H9 (cell line): ENCODE data around the gene SAA4. TPM values are rescaled to one million over a fixed set of nuclear protein-coding genes. Genes with fewer than 3 reads are reported as not detected.

ENCODE experiments used
- DNase-seq: peaks from one replicate; pipeline ENCODE4 v3.0.0-alpha.2; 2017
- H2AFZ ChIP-seq: one replicate; pipeline ENCODE4 v1.6.1; 2013; ENCODE audit warnings: mild to moderate bottlenecking, low read length, control low read depth, moderate library complexity
- H2AK5ac ChIP-seq: 2 replicates; pipeline ENCODE4 v1.6.1; 2013; ENCODE audit warnings: low read length, control low read depth, mixed read lengths; ENCODE audit not compliant: insufficient read length
- H2BK120ac ChIP-seq: one replicate; pipeline ENCODE4 v1.6.1; 2013; ENCODE audit warnings: low read depth, mild to moderate bottlenecking, low read length, control low read depth, inconsistent platforms; ENCODE audit not compliant: poor library complexity, severe bottlenecking
- H2BK12ac ChIP-seq: 2 replicates; pipeline ENCODE4 v1.6.1; 2013; ENCODE audit warnings: low read length, control low read depth, mixed read lengths, low read depth; ENCODE audit not compliant: insufficient read length
- H2BK15ac ChIP-seq: 2 replicates; pipeline ENCODE4 v1.6.1; 2013; ENCODE audit warnings: low read depth, low read length, control low read depth
- H2BK20ac ChIP-seq: one replicate; pipeline ENCODE4 v1.6.1; 2013; ENCODE audit warnings: low read depth, mild to moderate bottlenecking, low read length, control low read depth, inconsistent platforms; ENCODE audit not compliant: poor library complexity, severe bottlenecking
- H2BK5ac ChIP-seq: 2 replicates; pipeline ENCODE4 v1.6.1; 2013; ENCODE audit warnings: low read length, control low read depth, mixed read lengths; ENCODE audit not compliant: insufficient read length
- H3K14ac ChIP-seq: 2 replicates; pipeline ENCODE4 v1.6.1; 2013; ENCODE audit warnings: low read length, control low read depth; ENCODE audit not compliant: insufficient read depth
- H3K18ac ChIP-seq: 2 replicates; pipeline ENCODE4 v1.6.1; 2013; ENCODE audit warnings: low read depth, mild to moderate bottlenecking, mixed read lengths, low read length, control low read depth; ENCODE audit not compliant: insufficient read length
- H3K23ac ChIP-seq: 2 replicates; pipeline ENCODE4 v1.6.1; 2013; ENCODE audit warnings: low read length, control low read depth, mixed read lengths, low read depth; ENCODE audit not compliant: insufficient read length
- H3K23me2 ChIP-seq: 2 replicates; pipeline ENCODE4 v1.6.1; 2013; ENCODE audit warnings: low read depth, mild to moderate bottlenecking, mixed read lengths, low read length, control low read depth; ENCODE audit not compliant: insufficient read length, poor library complexity, severe bottlenecking
- H3K27ac ChIP-seq: 2 replicates; pipeline ENCODE4 v1.5.1; 2013; ENCODE audit warnings: low read length, control low read depth, mixed read lengths, low read depth; ENCODE audit not compliant: insufficient read length
- H3K27me3 ChIP-seq: 2 replicates; pipeline ENCODE4 v1.6.1; 2013; ENCODE audit warnings: low read length, control low read depth, inconsistent platforms; ENCODE audit not compliant: insufficient read depth
- H3K4ac ChIP-seq: 2 replicates; pipeline ENCODE4 v1.6.1; 2013; ENCODE audit warnings: low read depth, mild to moderate bottlenecking, control low read depth, inconsistent platforms, low read length, moderate library complexity
- H3K4me1 ChIP-seq: 2 replicates; pipeline ENCODE4 v1.6.1; 2013; ENCODE audit warnings: low read length, control low read depth, inconsistent platforms; ENCODE audit not compliant: insufficient read depth
- H3K4me2 ChIP-seq: 2 replicates; pipeline ENCODE4 v1.6.1; 2013; ENCODE audit warnings: low read length, control low read depth, mixed read lengths; ENCODE audit not compliant: insufficient read length, insufficient read depth
- H3K56ac ChIP-seq: 2 replicates; pipeline ENCODE4 v1.6.1; 2013; ENCODE audit warnings: low read depth, mild to moderate bottlenecking, mixed read lengths, low read length, control low read depth; ENCODE audit not compliant: insufficient read length
- H3K79me1 ChIP-seq: 2 replicates; pipeline ENCODE4 v1.6.1; 2013; ENCODE audit warnings: low read depth, mild to moderate bottlenecking, moderate library complexity, low read length, control low read depth, inconsistent platforms; ENCODE audit not compliant: insufficient read depth, poor library complexity, severe bottlenecking
- H3K79me2 ChIP-seq: 2 replicates; pipeline ENCODE4 v1.6.1; 2013; ENCODE audit warnings: low read length, control low read depth, inconsistent platforms; ENCODE audit not compliant: insufficient read depth
- H3K9ac ChIP-seq: 2 replicates; pipeline ENCODE4 v1.6.1; 2013; ENCODE audit warnings: low read length, control low read depth, mixed read lengths; ENCODE audit not compliant: insufficient read length; ENCODE audit errors: extremely low read depth
- H3K9me3 ChIP-seq: one replicate; pipeline ENCODE4 v1.6.1; 2013; ENCODE audit warnings: low read depth, low read length, inconsistent platforms; ENCODE audit not compliant: control insufficient read depth
- H3T11ph ChIP-seq: one replicate; pipeline ENCODE4 v1.6.1; 2013; ENCODE audit warnings: mild to moderate bottlenecking, low read length, control low read depth, inconsistent platforms
- H4K20me1 ChIP-seq: one replicate; pipeline ENCODE4 v1.6.1; 2013; ENCODE audit not compliant: control insufficient read depth, insufficient read length, insufficient read depth
- H4K5ac ChIP-seq: 2 replicates; pipeline ENCODE4 v1.6.1; 2013; ENCODE audit warnings: low read depth, mild to moderate bottlenecking, mixed read lengths, low read length, control low read depth; ENCODE audit not compliant: insufficient read length
- H4K8ac ChIP-seq: replicated peaks from 2 replicates; pipeline ENCODE4 v1.6.1; 2013; ENCODE audit warnings: low read length, control low read depth, mixed read lengths, low read depth; ENCODE audit not compliant: insufficient read length
- H4K91ac ChIP-seq: 2 replicates; pipeline ENCODE4 v1.6.1; 2013; ENCODE audit warnings: low read depth, mild to moderate bottlenecking, moderate library complexity, mixed read lengths, low read length, control low read depth; ENCODE audit not compliant: insufficient read length
- H3K27ac Mint-ChIP-seq, 3 experiments: 2 replicates in 2 of 3; 3 replicates in 1 of 3; pipeline ENCODE4 v1.8.0; 2020 to 2021; ENCODE audit warnings: mixed read lengths in 3 of 3, mild to moderate bottlenecking in 1 of 3, moderate library complexity in 1 of 3
- H3K27me3 Mint-ChIP-seq: 2 replicates; pipeline ENCODE4 v1.8.0; 2021; ENCODE audit warnings: low read depth, mild to moderate bottlenecking, moderate library complexity, mixed read lengths
- H3K36me3 Mint-ChIP-seq, 3 experiments: 2 replicates in 2 of 3; 3 replicates in 1 of 3; pipeline ENCODE4 v1.8.0; 2020 to 2021; ENCODE audit warnings: low read depth in 3 of 3, mixed read lengths in 3 of 3; ENCODE audit not compliant: insufficient read depth in 1 of 3
- H3K4me1 Mint-ChIP-seq, 2 experiments: 2 replicates each; pipeline ENCODE4 v1.8.0; 2020; ENCODE audit warnings: mixed read lengths in 2 of 2
- H3K4me3 Mint-ChIP-seq, 2 experiments: 2 replicates in 1 of 2; 3 replicates in 1 of 2; pipeline ENCODE4 v1.8.0; 2020 to 2021; ENCODE audit warnings: mild to moderate bottlenecking in 2 of 2, mixed read lengths in 2 of 2, moderate library complexity in 1 of 2
- H3K9me3 Mint-ChIP-seq, 2 experiments: 2 replicates in 1 of 2; 3 replicates in 1 of 2; pipeline ENCODE4 v1.8.0; 2020; ENCODE audit warnings: mild to moderate bottlenecking in 2 of 2, mixed read lengths in 2 of 2, moderate library complexity in 1 of 2
- WGBS: extraction: QIAGEN DNeasy Blood & Tissue Kit; methylation state at CpG from one replicate; pipeline ENCODE4 v1.1.7; 2013; ENCODE audit warnings: missing lambda C conversion rate, low lambda C conversion rate, mixed read lengths; ENCODE audit not compliant: insufficient read length; ENCODE audit errors: extremely low coverage; 5-methylcytosine and 5-hydroxymethylcytosine counted together
- total RNA-seq: library from RNA; stranded (reverse); gene quantifications from 2 replicates; pipeline ENCODE4 v1.2.1, GENCODE V29; 2021
- TF ChIP-seq, protein P1 (sequence below): fragments of 200-600 bp; sonication (generic); conservative IDR thresholded peaks from 3 replicates; pipeline ENCODE4 v1.8.0; 2021; ENCODE audit warnings: antibody characterized with exemption, mild to moderate bottlenecking

Gene SAA4
- total RNA-seq, 1 experiment from 2014 or later, result not detected

DNA sequence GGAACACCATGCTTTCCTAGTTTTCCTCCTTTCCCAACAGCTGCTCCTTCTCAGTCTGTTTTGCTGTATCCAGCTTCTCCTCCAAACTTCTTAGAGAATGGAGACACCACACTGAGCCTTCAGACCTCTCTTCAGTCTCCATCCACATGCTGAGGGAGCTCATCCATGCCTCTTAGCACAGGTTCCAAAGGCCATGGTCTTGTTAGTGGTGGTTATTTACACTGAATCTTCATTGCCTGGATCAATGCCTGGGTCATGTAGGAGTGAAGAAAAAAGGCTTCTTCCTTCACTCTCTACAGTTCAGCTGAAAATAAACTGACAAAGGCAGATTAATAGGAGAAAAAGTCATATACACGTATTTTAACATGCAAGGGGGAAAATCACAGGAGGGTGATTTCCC lies 3.1 kb upstream of the SAA4 start:
- Histone ChIP-seq H3K27me3 (no peaks in the 10 kb centered on the region), H3K14ac (no peak overlapping the region), H3K79me2 (no peaks in the 10 kb centered on the region), H3K9me3 (no peaks in the 10 kb centered on the region), H2BK20ac (no peak overlapping the region), H3T11ph (no peak overlapping the region), H4K5ac (no peak overlapping the region), H3K27ac (no peak overlapping the region), H4K91ac (no peak overlapping the region), H4K8ac (no peak overlapping the region), H3K4me1 (no peaks in the 10 kb centered on the region), H3K23me2 (no peaks in the 10 kb centered on the region), H2BK5ac (no peak overlapping the region), H3K18ac (no peak overlapping the region), H3K4ac (no peak overlapping the region), H3K23ac (no peak overlapping the region), H2AK5ac (no peak overlapping the region), H2AFZ (no peak overlapping the region), H3K79me1 (no peaks in the 10 kb centered on the region), H3K9ac (no peak overlapping the region), H2BK15ac (no peak overlapping the region), H2BK120ac (no peak overlapping the region), H3K56ac (no peak overlapping the region), H4K20me1 (no peaks in the 10 kb centered on the region), H2BK12ac (no peak overlapping the region), H3K4me2 (no peak overlapping the region)
- peaks cover 0 to 4% (median 0%) of the 10 kb centered on the region in 3 experiments; a peak in 1 of 7 replicates for H3K36me3 Mint-ChIP-seq
- no peak for DNase-seq
- peaks cover 6 to 13% of the 10 kb centered on the region in 2 experiments for H3K9me3 Mint-ChIP-seq
- no peak overlapping the region for H3K4me3 Mint-ChIP-seq
- H3K27ac Mint-ChIP-seq, result no peak overlapping the region
- WGBS, result no CpG with 5 or more reads among the region's 1 CpG
- peaks cover 15% of the 10 kb centered on the region for H3K27me3 Mint-ChIP-seq
- TF ChIP-seq, protein P1, sequence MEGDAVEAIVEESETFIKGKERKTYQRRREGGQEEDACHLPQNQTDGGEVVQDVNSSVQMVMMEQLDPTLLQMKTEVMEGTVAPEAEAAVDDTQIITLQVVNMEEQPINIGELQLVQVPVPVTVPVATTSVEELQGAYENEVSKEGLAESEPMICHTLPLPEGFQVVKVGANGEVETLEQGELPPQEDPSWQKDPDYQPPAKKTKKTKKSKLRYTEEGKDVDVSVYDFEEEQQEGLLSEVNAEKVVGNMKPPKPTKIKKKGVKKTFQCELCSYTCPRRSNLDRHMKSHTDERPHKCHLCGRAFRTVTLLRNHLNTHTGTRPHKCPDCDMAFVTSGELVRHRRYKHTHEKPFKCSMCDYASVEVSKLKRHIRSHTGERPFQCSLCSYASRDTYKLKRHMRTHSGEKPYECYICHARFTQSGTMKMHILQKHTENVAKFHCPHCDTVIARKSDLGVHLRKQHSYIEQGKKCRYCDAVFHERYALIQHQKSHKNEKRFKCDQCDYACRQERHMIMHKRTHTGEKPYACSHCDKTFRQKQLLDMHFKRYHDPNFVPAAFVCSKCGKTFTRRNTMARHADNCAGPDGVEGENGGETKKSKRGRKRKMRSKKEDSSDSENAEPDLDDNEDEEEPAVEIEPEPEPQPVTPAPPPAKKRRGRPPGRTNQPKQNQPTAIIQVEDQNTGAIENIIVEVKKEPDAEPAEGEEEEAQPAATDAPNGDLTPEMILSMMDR, result no peak
- H3K4me1 Mint-ChIP-seq, result peaks cover 0 to 2% of the 10 kb centered on the region in 2 experiments; a peak in 1 of 4 replicates
